ENCODE data around the gene TBC1D10B. TPM values are rescaled to one million over a fixed set of nuclear protein-coding genes. Genes with fewer than 3 reads are reported as not detected.

The TBC1D10B gene
- total and polyA plus RNA-seq, 9 of the 15 experiments (the other 6 are each of a cell fraction or from before 2014, with no cell fraction given), result 2.2 to 55.4 (median 17.5) TPM

DNA sequence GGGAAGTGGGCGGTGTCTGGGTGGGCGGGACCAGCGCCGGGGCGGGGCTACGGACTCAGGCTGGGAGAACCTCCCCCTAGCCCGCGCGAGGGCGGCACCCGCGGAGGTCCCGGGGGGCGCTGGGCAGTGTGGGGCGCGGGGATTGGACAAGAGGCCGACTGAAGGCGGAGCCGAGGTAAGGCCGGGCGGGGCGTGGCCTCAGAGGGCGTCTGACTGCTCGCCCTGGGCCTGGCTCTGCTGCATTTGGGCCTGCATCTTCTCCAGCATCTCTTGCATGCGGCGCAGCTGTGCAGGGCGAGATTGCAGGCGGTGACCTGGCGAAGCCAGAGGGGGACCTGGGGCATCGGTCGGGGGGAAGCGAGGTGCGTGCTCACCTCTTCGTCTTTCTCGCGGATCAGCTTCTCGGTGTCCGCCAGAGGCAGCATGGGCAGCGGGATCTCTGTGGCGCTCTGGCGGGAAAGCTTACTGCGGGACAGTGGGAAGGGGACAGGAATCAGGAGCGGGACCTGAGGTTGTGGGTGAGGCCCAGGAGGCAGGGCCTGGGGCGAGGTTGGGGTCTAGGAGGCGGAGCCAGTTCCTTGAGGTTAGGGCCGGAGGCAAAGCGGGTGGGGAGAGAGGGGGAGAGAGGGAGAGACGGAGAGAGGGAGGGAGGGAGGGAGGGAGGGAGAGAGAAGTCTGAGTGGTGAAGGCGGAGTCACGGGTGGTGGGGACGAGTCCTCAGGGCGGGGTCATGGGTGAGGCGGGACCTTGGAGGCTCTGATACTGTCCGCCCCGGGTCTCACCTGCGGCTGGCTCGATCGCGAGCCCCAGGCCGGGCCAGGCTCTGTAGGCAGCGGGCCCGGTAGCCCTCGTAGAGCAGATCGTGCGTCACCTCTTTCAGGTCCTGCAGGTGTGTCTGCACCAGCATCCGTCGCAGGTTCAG lies 8.2 kb upstream of the TBC1D10B start (continued):
- no peak for TF ChIP-seq YBX1 (IDR thresholded peaks at IDR 0.05)
- TF ChIP-seq CHD4 (IDR thresholded peaks at IDR 0.05; ENCODE audit: insufficient read depth, insufficient replicate concordance, low read depth, low read length, poor library complexity, severe bottlenecking), result no peak
- peak in 1 of 2 experiments; percentile 86; a peak in 2 of 4 replicates for TF ChIP-seq KDM1A (IDR thresholded peaks at IDR 0.05)
- no peak for TF ChIP-seq FOXA1 (IDR thresholded peaks at IDR 0.05; ENCODE audit: borderline replicate concordance)
- TF ChIP-seq, protein P1, sequence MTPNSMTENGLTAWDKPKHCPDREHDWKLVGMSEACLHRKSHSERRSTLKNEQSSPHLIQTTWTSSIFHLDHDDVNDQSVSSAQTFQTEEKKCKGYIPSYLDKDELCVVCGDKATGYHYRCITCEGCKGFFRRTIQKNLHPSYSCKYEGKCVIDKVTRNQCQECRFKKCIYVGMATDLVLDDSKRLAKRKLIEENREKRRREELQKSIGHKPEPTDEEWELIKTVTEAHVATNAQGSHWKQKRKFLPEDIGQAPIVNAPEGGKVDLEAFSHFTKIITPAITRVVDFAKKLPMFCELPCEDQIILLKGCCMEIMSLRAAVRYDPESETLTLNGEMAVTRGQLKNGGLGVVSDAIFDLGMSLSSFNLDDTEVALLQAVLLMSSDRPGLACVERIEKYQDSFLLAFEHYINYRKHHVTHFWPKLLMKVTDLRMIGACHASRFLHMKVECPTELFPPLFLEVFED (CRISPR knock-in tag; conservative IDR thresholded peaks at IDR 0.05), result peak; percentile 61; the same call in 1 of the 2 replicates
- TF ChIP-seq ZNF174 (CRISPR knock-in tag; IDR thresholded peaks at IDR 0.05), result no peak
- TF ChIP-seq, protein P2, sequence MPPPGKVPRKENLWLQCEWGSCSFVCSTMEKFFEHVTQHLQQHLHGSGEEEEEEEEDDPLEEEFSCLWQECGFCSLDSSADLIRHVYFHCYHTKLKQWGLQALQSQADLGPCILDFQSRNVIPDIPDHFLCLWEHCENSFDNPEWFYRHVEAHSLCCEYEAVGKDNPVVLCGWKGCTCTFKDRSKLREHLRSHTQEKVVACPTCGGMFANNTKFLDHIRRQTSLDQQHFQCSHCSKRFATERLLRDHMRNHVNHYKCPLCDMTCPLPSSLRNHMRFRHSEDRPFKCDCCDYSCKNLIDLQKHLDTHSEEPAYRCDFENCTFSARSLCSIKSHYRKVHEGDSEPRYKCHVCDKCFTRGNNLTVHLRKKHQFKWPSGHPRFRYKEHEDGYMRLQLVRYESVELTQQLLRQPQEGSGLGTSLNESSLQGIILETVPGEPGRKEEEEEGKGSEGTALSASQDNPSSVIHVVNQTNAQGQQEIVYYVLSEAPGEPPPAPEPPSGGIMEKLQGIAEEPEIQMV (tag; conservative IDR thresholded peaks at IDR 0.05; ENCODE audit: low read depth), result no peak
- no peak for TF ChIP-seq CBX2 (IDR thresholded peaks at IDR 0.05; ENCODE audit: insufficient read depth, low read length, poor library complexity, severe bottlenecking)
- peak; percentile 87 for TF ChIP-seq RB1 (IDR thresholded peaks at IDR 0.05; ENCODE audit: low read depth)
- no peak for TF ChIP-seq HDAC3 (IDR thresholded peaks at IDR 0.05; ENCODE audit: borderline replicate concordance, partially characterized antibody)
- TF ChIP-seq ZMIZ1 (IDR thresholded peaks at IDR 0.05; ENCODE audit: low read depth in 2 of 2, low read length in 2 of 2), result no peak
- TF ChIP-seq, protein P3, sequence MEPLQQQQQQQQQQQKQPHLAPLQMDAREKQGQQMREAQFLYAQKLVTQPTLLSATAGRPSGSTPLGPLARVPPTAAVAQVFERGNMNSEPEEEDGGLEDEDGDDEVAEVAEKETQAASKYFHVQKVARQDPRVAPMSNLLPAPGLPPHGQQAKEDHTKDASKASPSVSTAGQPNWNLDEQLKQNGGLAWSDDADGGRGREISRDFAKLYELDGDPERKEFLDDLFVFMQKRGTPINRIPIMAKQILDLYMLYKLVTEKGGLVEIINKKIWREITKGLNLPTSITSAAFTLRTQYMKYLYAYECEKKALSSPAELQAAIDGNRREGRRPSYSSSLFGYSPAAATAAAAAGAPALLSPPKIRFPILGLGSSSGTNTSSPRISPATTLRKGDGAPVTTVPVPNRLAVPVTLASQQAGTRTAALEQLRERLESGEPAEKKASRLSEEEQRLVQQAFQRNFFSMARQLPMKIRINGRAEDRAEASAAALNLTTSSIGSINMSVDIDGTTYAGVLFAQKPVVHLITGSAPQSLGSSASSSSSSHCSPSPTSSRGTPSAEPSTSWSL (CRISPR knock-in tag; IDR thresholded peaks at IDR 0.05; ENCODE audit: borderline replicate concordance), result peak; percentile 19; the same call in 1 of the 2 replicates
- no peak for TF ChIP-seq XRCC4 (IDR thresholded peaks at IDR 0.05; ENCODE audit: extremely low read depth, insufficient read depth, insufficient read length)

All from K562 (cell line).